Nephron (organoid): ENCODE measurements around the gene FBXL2.

ENCODE experiments used
- H3K27ac Mint-ChIP-seq, 3 experiments: 2 replicates each; pipeline ENCODE4 v1.8.0; 2020; ENCODE audit warnings: mixed read lengths in 3 of 3, mild to moderate bottlenecking in 2 of 3, moderate library complexity in 1 of 3
- H3K27me3 Mint-ChIP-seq: 2 replicates; pipeline ENCODE4 v1.8.0; 2021; ENCODE audit warnings: low read depth, mild to moderate bottlenecking, moderate library complexity, mixed read lengths
- H3K36me3 Mint-ChIP-seq: 2 replicates; pipeline ENCODE4 v1.8.0; 2020; ENCODE audit warnings: low read depth, mixed read lengths
- H3K4me1 Mint-ChIP-seq: 2 replicates; pipeline ENCODE4 v1.8.0; 2020; ENCODE audit warnings: mixed read lengths
- H3K4me3 Mint-ChIP-seq, 3 experiments: 2 replicates each; pipeline ENCODE4 v1.8.0; 2020; ENCODE audit warnings: mild to moderate bottlenecking in 3 of 3, mixed read lengths in 3 of 3, moderate library complexity in 2 of 3
- H3K9me3 Mint-ChIP-seq: 2 replicates; pipeline ENCODE4 v1.8.0; 2020; ENCODE audit warnings: mixed read lengths
- TF ChIP-seq, protein P1 (sequence below), 3 experiments: fragments of 200-600 bp; sonication (generic); IDR thresholded peaks; one replicate each; pipeline ENCODE4 v1.5.0; 2021; ENCODE audit warnings: antibody characterized with exemption in 3 of 3; ENCODE audit not compliant: unreplicated experiment in 3 of 3

Gene FBXL2

DNA sequence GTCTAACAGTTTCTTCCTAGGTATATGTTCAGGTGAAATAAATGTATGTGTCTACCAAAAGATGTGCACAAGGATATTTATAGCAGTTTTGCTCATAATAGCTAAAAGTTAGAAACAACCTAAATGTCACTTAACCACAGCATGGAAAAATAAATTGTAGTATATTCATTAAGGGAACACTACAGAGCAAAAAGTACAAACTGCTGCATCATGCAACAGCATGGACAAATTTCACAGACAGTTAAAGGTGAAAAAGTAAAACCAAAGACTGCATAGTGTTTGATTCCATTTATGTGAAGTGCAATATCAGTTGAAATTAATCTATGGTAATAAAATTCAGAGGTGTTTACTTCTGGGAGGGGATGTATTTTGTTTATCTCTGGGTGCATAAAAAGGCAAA, 62.5 kb downstream of the FBXL2 start:
- TF ChIP-seq, protein P1, sequence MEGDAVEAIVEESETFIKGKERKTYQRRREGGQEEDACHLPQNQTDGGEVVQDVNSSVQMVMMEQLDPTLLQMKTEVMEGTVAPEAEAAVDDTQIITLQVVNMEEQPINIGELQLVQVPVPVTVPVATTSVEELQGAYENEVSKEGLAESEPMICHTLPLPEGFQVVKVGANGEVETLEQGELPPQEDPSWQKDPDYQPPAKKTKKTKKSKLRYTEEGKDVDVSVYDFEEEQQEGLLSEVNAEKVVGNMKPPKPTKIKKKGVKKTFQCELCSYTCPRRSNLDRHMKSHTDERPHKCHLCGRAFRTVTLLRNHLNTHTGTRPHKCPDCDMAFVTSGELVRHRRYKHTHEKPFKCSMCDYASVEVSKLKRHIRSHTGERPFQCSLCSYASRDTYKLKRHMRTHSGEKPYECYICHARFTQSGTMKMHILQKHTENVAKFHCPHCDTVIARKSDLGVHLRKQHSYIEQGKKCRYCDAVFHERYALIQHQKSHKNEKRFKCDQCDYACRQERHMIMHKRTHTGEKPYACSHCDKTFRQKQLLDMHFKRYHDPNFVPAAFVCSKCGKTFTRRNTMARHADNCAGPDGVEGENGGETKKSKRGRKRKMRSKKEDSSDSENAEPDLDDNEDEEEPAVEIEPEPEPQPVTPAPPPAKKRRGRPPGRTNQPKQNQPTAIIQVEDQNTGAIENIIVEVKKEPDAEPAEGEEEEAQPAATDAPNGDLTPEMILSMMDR (IDR thresholded peaks at IDR 0.05; ENCODE audit: unreplicated experiment in 3 of 3), result no peak
- Mint-ChIP-seq H3K4me1 (no peaks in the 10 kb centered on the region), H3K4me3 (no peak overlapping the region), H3K9me3 (peaks cover 9% of the 10 kb centered on the region), H3K27ac (no peak overlapping the region), H3K36me3 (peaks cover 18% of the 10 kb centered on the region), H3K27me3 (no peaks in the 10 kb centered on the region)

DNA sequence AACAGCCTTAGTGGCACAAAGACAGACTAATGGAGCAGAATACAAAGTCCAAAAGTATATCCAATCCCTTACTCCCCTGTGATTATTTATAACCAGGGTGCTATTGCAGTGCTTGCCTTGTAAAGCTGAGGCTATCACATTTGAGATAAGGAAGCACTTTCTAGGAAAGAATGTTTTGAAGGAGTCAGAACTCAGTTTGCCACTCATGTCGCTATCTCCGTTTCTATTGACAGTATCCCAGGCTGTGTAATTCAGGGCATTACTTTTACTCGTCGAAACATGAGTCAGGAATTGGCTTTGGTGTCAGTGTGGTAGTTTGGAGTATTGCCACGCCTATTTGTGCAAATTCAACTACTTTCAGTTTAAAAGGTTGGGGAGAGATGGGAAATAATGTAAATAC, 78.4 kb downstream of the FBXL2 start:
- no peak overlapping the region for H3K27ac Mint-ChIP-seq
- H3K27me3 Mint-ChIP-seq, result no peaks in the 10 kb centered on the region
- H3K4me1 Mint-ChIP-seq, result no peaks in the 10 kb centered on the region
- H3K9me3 Mint-ChIP-seq, result no peaks in the 10 kb centered on the region
- TF ChIP-seq, protein P1 (IDR thresholded peaks at IDR 0.05; ENCODE audit: unreplicated experiment in 3 of 3), result no peak
- no peak overlapping the region for H3K4me3 Mint-ChIP-seq
- H3K36me3 Mint-ChIP-seq, result no peaks in the 10 kb centered on the region

DNA sequence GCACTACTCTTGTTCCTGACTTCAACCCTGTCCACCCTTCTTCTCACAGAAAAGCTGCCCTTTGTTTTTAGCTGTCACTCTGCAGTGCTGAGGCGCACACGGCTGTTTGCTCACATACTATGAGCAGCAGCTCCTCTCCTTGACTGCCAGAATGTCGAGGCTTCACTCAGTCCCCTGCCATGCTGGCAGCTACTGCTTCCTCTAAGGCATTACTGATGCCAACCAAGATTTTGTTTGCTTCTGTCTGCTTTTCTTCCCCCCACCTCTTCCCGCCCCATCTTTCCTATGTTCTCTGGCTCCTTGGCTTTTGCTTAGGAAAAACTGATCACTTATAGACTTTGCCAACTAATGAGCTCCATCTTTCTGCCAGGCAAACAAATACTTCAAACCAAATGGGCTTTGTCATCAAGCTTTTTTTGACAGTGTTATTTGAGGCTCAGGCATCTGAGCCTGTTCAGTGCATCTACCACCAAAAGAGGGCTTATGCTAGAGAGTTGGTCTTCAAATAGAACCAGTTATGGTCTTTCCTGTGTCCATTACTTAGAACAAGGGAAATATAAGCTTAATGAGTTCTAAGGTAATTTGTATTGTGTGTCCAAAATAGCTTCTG, 81.0 kb downstream of the FBXL2 start:
- no peaks in the 10 kb centered on the region for H3K4me1 Mint-ChIP-seq
- no peaks in the 10 kb centered on the region for H3K27me3 Mint-ChIP-seq
- TF ChIP-seq, protein P1 (IDR thresholded peaks at IDR 0.05; ENCODE audit: unreplicated experiment in 3 of 3), result no peak
- no peaks in the 10 kb centered on the region for H3K36me3 Mint-ChIP-seq
- H3K4me3 Mint-ChIP-seq, result no peak overlapping the region
- H3K27ac Mint-ChIP-seq, result no peak overlapping the region
- H3K9me3 Mint-ChIP-seq, result no peaks in the 10 kb centered on the region

DNA sequence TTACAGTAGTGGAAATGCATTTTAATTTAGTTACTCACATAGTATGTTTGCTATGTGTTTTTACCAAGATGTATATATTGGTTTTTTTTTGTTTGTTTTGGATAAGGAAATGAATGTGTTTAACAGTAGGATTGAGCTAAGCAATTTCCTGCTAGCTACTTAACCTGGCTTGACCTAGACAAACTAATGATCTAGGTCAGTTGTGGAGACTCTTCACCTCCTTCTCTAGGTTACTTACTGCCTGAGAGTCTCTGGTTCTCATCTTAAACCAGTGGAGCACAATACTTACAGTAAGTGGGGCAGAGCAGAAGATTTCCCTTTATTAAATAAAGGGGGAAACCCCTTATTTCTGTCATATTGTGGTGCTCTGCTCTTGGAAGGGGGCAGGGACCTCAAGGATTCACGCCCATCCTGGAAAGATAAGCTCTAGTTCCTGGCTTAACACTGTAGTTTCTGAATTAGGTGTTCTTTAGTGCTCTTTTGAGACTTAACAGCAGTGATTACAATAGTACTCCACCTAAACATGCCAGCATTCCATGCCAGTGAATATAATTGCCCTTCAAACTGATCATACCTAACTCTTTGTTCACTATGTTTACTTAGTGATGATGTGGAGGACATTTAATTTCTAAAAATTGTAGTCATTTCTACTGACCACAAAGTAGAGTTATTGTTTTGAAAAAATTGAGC, 83.0 kb downstream of the FBXL2 start:
- Mint-ChIP-seq H3K4me3 (no peak overlapping the region), H3K27me3 (no peaks in the 10 kb centered on the region), H3K27ac (no peak overlapping the region), H3K4me1 (no peaks in the 10 kb centered on the region), H3K36me3 (no peaks in the 10 kb centered on the region), H3K9me3 (no peaks in the 10 kb centered on the region)
- TF ChIP-seq, protein P1 (IDR thresholded peaks at IDR 0.05; ENCODE audit: unreplicated experiment in 3 of 3), result no peak

DNA sequence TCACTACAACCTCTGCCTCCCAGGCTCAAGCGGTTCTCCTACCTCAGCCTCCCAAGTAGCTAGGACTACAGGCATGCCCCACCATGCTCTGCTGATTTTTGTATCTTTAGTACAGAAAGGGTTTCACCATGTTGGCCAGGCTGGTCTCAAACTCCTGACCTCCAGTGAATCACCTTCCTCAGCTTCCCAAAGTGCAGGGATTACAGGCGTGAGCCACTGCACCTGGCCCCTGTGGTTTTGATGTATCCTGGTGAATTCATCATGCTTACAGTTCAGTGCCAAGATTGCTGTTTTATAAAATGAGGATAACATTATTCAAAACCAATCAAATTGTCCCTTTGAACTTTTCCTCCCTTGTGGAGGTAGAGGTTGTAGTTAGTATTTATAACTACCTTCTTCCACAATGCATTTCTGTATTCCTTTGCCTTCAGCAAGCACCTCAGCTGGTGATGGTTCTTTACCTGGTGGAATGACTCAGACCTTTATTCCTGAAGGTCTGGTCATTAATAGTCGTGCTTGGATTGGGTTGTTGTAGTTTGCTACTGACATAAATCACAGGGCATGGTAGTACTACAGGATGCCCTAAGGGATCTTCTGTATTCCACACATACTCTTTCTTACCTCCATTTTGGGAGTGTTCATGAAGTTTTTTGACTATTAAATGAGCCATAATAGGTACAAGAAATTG, 86.0 kb downstream of the FBXL2 start:
- no peaks in the 10 kb centered on the region for H3K4me1 Mint-ChIP-seq

More for the DNA sequence above, 86.0 kb downstream of the FBXL2 start:
- Mint-ChIP-seq H3K36me3 (peaks cover 8% of the 10 kb centered on the region), H3K27ac (no peak overlapping the region), H3K9me3 (no peaks in the 10 kb centered on the region), H3K4me3 (no peak overlapping the region), H3K27me3 (no peaks in the 10 kb centered on the region)
- TF ChIP-seq, protein P1 (IDR thresholded peaks at IDR 0.05; ENCODE audit: unreplicated experiment in 3 of 3), result no peak
